SK-N-SH (cell line): Measurements from ENCODE around the gene SRCIN1. TPM values are rescaled to one million over a fixed set of nuclear protein-coding genes. Genes with fewer than 3 reads are reported as not detected.

Source experiments
- CTCF ChIA-PET: fragments of 300-600, 350-600 bp; formaldehyde crosslinking; extraction: SDS; loops from one replicate; lab custom pipeline; 2021; lab: Yijun Ruan, JAX
- POLR2A ChIA-PET: fragments of 350-600 bp; sonication (Branson Sonifier 250); formaldehyde crosslinking; extraction: SDS; loops from one replicate; lab custom pipeline; 2020; ENCODE audit warnings: antibody characterized with exemption, inconsistent platforms; lab: Yijun Ruan, JAX
- DNase-seq: peaks from one replicate; pipeline ENCODE4 v3.0.0; 2012
- H2AFZ ChIP-seq: fragments of 200-600 bp; sonication (generic); 2 replicates; pipeline ENCODE4 v1.8.1; 2016; ENCODE audit warnings: antibody characterized with exemption, mild to moderate bottlenecking, low read depth
- H3F3A ChIP-seq: fragments of 200-600 bp; sonication (generic); replicated peaks from 2 replicates; pipeline ENCODE3; 2016; ENCODE audit warnings: antibody characterized with exemption, mild to moderate bottlenecking; ENCODE audit not compliant: insufficient read depth
- H3K27ac ChIP-seq, 2 experiments: fragments of 200-500 bp in 1 of 2; fragments of 200-600 bp in 1 of 2; sonication (Bioruptor generic) in 1 of 2; sonication (generic), shearing (Covaris generic) in 1 of 2; 2 replicates each; pipeline versions ENCODE4 v1.5.1 to v1.6.1; 2014 to 2016; ENCODE audit warnings: low read depth in 2 of 2, inconsistent platforms in 1 of 2, low read length in 1 of 2, mild to moderate bottlenecking in 1 of 2, mixed read lengths in 1 of 2
- H3K27me3 ChIP-seq: fragments of 200-600 bp; sonication (generic), shearing (Covaris generic); 2 replicates; pipeline ENCODE4 v1.6.1; 2016; ENCODE audit warnings: mixed run types; ENCODE audit not compliant: insufficient read depth
- H3K36me3 ChIP-seq, 2 experiments: fragments of 200-500 bp in 1 of 2; fragments of 200-600 bp in 1 of 2; sonication (Bioruptor generic) in 1 of 2; sonication (generic) in 1 of 2; replicated peaks in 1 of 2; 2 replicates each; pipeline versions ENCODE3 to v1.5.1; 2014 to 2016; ENCODE audit warnings: low read length in 1 of 2, mild to moderate bottlenecking in 1 of 2; ENCODE audit not compliant: insufficient read depth in 2 of 2, control insufficient read depth in 1 of 2
- H3K4me1 ChIP-seq, 2 experiments: fragments of 200-500 bp in 1 of 2; fragments of 200-600 bp in 1 of 2; sonication (Bioruptor generic) in 1 of 2; sonication (generic), shearing (Covaris generic) in 1 of 2; 2 replicates each; pipeline versions ENCODE4 v1.5.1 to v1.6.1; 2014 to 2016; ENCODE audit warnings: low read depth in 1 of 2, low read length in 1 of 2, mixed run types in 1 of 2; ENCODE audit not compliant: insufficient read depth in 2 of 2, control insufficient read depth in 1 of 2
- H3K4me2 ChIP-seq: fragments of 200-600 bp; sonication (generic), shearing (Covaris generic); 2 replicates; pipeline ENCODE4 v1.6.1; 2017; ENCODE audit warnings: mixed run types
- H3K4me3 ChIP-seq, 2 experiments: fragments of 200-500 bp in 1 of 2; fragments of 200-600 bp in 1 of 2; sonication (Bioruptor generic) in 1 of 2; sonication (generic), shearing (Covaris generic) in 1 of 2; 2 replicates each; pipeline versions ENCODE4 v1.5.1 to v1.8.1; 2014 to 2016; ENCODE audit warnings: low read depth in 2 of 2, inconsistent platforms in 1 of 2, low read length in 1 of 2, mild to moderate bottlenecking in 1 of 2, mixed read lengths in 1 of 2, moderate library complexity in 1 of 2
- H3K79me2 ChIP-seq: fragments of 200-600 bp; sonication (generic); 2 replicates; pipeline ENCODE4 v1.8.1; 2017; ENCODE audit warnings: mild to moderate bottlenecking; ENCODE audit not compliant: insufficient read depth
- H3K9ac ChIP-seq: fragments of 200-600 bp; sonication (generic); 2 replicates; pipeline ENCODE4 v1.6.1; 2017; ENCODE audit warnings: mixed run types
- H3K9me2 ChIP-seq: fragments of 200-600 bp; sonication (generic); 2 replicates; pipeline ENCODE4 v1.6.1; 2017; ENCODE audit warnings: mixed run types
- H3K9me3 ChIP-seq: fragments of 200-600 bp; sonication (generic); 2 replicates; pipeline ENCODE4 v1.6.1; 2017; ENCODE audit warnings: mixed run types, mild to moderate bottlenecking, moderate library complexity
- H4K20me1 ChIP-seq: fragments of 200-600 bp; sonication (generic); 2 replicates; pipeline ENCODE4 v1.6.1; 2017; ENCODE audit warnings: mild to moderate bottlenecking, mixed run types; ENCODE audit not compliant: insufficient read depth
- ELF1 ChIP-seq: IDR thresholded peaks from 2 replicates; pipeline ENCODE4 v1.4.0; 2012
- EP300 ChIP-seq, 2 experiments: IDR thresholded peaks; 2 replicates each; pipeline versions ENCODE4 v1.4.0 to v1.6.1; 2012; ENCODE audit warnings: borderline replicate concordance in 1 of 2, low read depth in 1 of 2, low read length in 1 of 2
- EZH2phosphoT487 ChIP-seq: fragments of 200-600 bp; sonication (generic); IDR thresholded peaks from 2 replicates; pipeline ENCODE4 v1.6.1; 2017; ENCODE audit warnings: low read depth, mixed run types, mild to moderate bottlenecking, antibody characterized with exemption, moderate library complexity, borderline replicate concordance
- IRF3 ChIP-seq: fragments of 150-350 bp; IDR thresholded peaks from 2 replicates; pipeline ENCODE4 v1.6.1; 2016; ENCODE audit warnings: mild to moderate bottlenecking, low read depth, low read length
- JUND ChIP-seq: IDR thresholded peaks from 2 replicates; pipeline ENCODE4 v1.4.0; 2012
- MXI1 ChIP-seq: IDR thresholded peaks from 2 replicates; pipeline ENCODE4 v1.6.1; 2012; ENCODE audit warnings: mild to moderate bottlenecking, low read depth, low read length, improper control_type of control experiment
- NFIC ChIP-seq: IDR thresholded peaks from 2 replicates; pipeline ENCODE4 v1.4.0; 2012; ENCODE audit warnings: borderline replicate concordance
- NRF1 ChIP-seq: IDR thresholded peaks from 2 replicates; pipeline ENCODE4 v1.6.1; 2012; ENCODE audit warnings: low read depth, mild to moderate bottlenecking, low read length
- PBX3 ChIP-seq: IDR thresholded peaks from 2 replicates; pipeline ENCODE4; 2012
- POLR2AphosphoS5 ChIP-seq: IDR thresholded peaks from 2 replicates; pipeline ENCODE4 v1.6.1; 2012; ENCODE audit warnings: low read depth, low read length
- RCOR1 ChIP-seq: fragments of 150-350 bp; IDR thresholded peaks from 2 replicates; pipeline ENCODE4 v1.6.1; 2017; ENCODE audit warnings: antibody characterized with exemption, low read length
- SIN3A ChIP-seq: IDR thresholded peaks from 2 replicates; pipeline ENCODE4 v1.6.1; 2012; ENCODE audit warnings: low read depth, mild to moderate bottlenecking, low read length, moderate library complexity, borderline replicate concordance
- SMC3 ChIP-seq: IDR thresholded peaks from 2 replicates; pipeline ENCODE4 v1.6.1; 2012; ENCODE audit warnings: low read depth, low read length, improper control_type of control experiment
- TAF1 ChIP-seq: IDR thresholded peaks from 2 replicates; pipeline ENCODE4 v1.6.1; 2012; ENCODE audit warnings: low read depth, mild to moderate bottlenecking, low read length, moderate library complexity, borderline replicate concordance
- TCF12 ChIP-seq: IDR thresholded peaks from 2 replicates; pipeline ENCODE4 v1.4.0; 2012
- TEAD4 ChIP-seq: IDR thresholded peaks from 2 replicates; pipeline ENCODE4 v1.4.0; 2012; ENCODE audit warnings: mild to moderate bottlenecking, borderline replicate concordance; ENCODE audit not compliant: insufficient read depth
- WGBS: methylation state at CpG from one replicate; pipeline ENCODE4 v1.1.6; 2017; ENCODE audit warnings: low lambda C conversion rate; 5-methylcytosine and 5-hydroxymethylcytosine counted together
- polyA plus RNA-seq, 3 experiments: library from polyadenylated mRNA; depleted of rRNA; stranded (reverse); fragments of >200 nt; gene quantifications; 2 replicates each; pipeline ENCODE4 v1.2.3, GENCODE V29; 2012
- TF ChIP-seq, protein P1 (sequence below): IDR thresholded peaks from 2 replicates; pipeline ENCODE4 v1.4.0; 2012; ENCODE audit warnings: low read depth
- TF ChIP-seq, protein P2 (sequence below): IDR thresholded peaks from 2 replicates; pipeline ENCODE4 v1.4.0; 2012; ENCODE audit warnings: low read depth, borderline replicate concordance
- TF ChIP-seq, protein P3 (sequence below): fragments of 150-350 bp; IDR thresholded peaks from 2 replicates; pipeline ENCODE4 v1.6.1; 2017; ENCODE audit warnings: antibody characterized with exemption, low read length, low read depth, borderline replicate concordance

The SRCIN1 gene
- polyA plus RNA-seq, 1 of the 3 experiments (the other 2 are of a cell fraction) = 1.0 TPM

DNA sequence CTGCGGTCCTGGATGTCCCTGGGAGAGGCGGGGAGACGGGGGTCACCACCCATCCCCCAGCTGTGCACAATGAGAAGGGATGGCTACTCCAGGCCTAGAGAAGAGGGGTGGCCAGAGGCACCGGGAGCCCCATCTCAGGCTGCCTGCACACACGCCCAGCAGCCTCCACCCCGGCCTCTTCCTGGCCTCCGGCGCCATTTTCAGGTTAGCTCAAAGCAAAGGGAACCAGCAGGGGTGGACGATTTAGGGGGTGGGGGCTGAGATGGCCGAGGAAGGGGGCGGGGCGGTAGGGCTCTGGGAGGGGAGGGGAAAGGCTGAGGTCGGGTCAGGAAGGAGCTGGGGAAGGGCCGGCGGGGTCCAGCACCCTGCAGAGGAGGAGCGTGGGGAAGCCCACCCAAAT, 42.8 kb downstream of the SRCIN1 start (continued):
- no peak for TF ChIP-seq PBX3
- no peak for TF ChIP-seq TAF1
- TF ChIP-seq SMC3 = no peak
- TF ChIP-seq TCF12 = no peak
- TF ChIP-seq, protein P1, sequence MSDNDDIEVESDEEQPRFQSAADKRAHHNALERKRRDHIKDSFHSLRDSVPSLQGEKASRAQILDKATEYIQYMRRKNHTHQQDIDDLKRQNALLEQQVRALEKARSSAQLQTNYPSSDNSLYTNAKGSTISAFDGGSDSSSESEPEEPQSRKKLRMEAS = no peak
- TF ChIP-seq JUND = no peak

DNA sequence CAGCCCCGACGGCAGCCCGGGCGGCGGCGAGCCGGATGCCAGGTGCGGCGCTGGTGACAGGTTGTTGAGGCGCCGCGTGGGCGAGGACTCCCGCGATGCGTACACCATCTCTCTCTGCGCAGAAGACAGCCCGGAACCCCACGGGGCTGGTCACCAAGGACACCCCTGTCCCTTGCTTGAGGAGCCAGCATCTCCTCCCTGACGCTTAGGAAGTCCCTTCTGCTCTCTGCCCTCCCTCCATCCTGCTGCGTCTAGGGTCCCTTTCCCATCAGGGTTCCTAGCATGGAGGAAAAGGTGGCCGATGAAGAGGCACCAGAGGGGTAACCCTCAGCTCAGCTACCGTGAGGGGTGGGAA, 43.6 kb downstream of the SRCIN1 start:
- H3K9me2 ChIP-seq = no peaks in the 10 kb centered on the region
- ChIA-PET CTCF (interaction anchor here (1.4 kb wide), 1 partner anchor 49 kb away, joined by 4 read pairs; no protein-coding TSS in a partner anchor), POLR2A (no interaction called here)
- H3K4me3 ChIP-seq = no peak overlapping the region
- no peak overlapping the region for H3K27ac ChIP-seq
- H3K9ac ChIP-seq = no peak overlapping the region
- no peak for DNase-seq
- no peak overlapping the region for H3K4me2 ChIP-seq
- H3K36me3 ChIP-seq = no peaks in the 10 kb centered on the region
- H3K4me1 ChIP-seq = peaks cover 0 to 29% of the 10 kb centered on the region in 2 experiments; a peak in 2 of 4 replicates
- H3K79me2 ChIP-seq = no peaks in the 10 kb centered on the region
- no peaks in the 10 kb centered on the region for H3F3A ChIP-seq
- H3K27me3 ChIP-seq = peaks cover 9% of the 10 kb centered on the region; the same call in 1 of the 2 replicates
- 91% methylated on average over 16 of the region's 23 CpGs for WGBS
- TF ChIP-seq TAF1 = no peak
- TF ChIP-seq RCOR1 = no peak
- no peaks in the 10 kb centered on the region for H4K20me1 ChIP-seq
- H2AFZ ChIP-seq = no peak overlapping the region
- no peaks in the 10 kb centered on the region for H3K9me3 ChIP-seq

DNA sequence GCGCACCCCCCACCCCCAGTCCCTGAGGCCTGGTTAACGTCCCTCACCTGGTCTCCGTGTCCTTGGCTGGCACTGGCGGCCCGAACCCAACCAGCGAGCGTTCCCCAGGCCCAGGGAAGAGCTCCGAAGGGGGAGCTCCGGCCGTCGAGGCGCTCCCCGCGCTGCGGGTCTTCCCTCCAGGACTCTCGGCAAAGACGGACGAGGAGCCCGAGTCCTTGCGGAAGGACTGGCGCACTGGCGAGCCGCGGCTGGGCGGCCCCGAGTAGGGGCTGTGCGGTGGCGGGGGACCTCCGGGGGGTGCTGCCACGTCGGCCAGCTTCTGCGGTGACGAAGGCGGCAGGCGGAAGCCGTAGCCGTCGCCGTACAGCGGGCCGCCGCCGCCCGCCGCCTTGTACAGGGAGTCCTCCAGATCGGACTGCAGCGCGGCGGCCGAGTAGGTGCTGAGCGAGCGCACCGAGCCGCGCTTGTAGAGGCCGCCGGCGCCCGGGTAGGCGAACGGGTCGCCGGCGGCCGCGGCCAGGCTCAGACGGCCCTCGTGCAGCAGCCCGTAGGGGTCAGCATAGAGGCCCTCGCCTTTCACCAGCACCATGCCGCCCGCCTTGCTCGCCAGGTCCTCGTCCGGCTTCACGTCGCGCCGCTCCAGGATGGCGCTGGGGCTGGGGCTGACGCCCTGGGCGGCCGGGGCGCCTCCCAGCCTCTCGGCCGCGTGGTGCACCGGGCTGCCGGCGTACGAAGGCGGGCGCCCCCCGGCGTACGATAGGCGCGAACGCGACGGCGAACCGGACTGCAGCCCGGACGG, 44.1 kb downstream of the SRCIN1 start:
- WGBS = 93% methylated on average over 78 of the region's 105 CpGs
- peaks cover 6% of the 10 kb centered on the region; the same call in 1 of the 2 replicates for H3K27me3 ChIP-seq
- no peak overlapping the region for H3K4me3 ChIP-seq
- no peak overlapping the region for H3K9ac ChIP-seq
- no peaks in the 10 kb centered on the region for H3K79me2 ChIP-seq
- ChIA-PET CTCF (interaction anchor here (0.8 to 7.2 kb wide), 5 partner anchors 23 to 106 kb away, joined by 3 to 167 read pairs (median 57); partner anchors contain the start of gene SRCIN1), POLR2A (no interaction called here)
- H3F3A ChIP-seq = no peaks in the 10 kb centered on the region
- no peaks in the 10 kb centered on the region for H3K9me3 ChIP-seq
- H3K36me3 ChIP-seq = no peaks in the 10 kb centered on the region
- peaks cover 0 to 32% of the 10 kb centered on the region in 2 experiments; a peak in 2 of 4 replicates for H3K4me1 ChIP-seq
- no peak overlapping the region for H3K4me2 ChIP-seq
- no peaks in the 10 kb centered on the region for H4K20me1 ChIP-seq
- no peak overlapping the region for H3K27ac ChIP-seq
- no peak for DNase-seq
- H2AFZ ChIP-seq = no peak overlapping the region
- H3K9me2 ChIP-seq = no peaks in the 10 kb centered on the region
- TF ChIP-seq SMC3 = no peak
- TF ChIP-seq, protein P2, sequence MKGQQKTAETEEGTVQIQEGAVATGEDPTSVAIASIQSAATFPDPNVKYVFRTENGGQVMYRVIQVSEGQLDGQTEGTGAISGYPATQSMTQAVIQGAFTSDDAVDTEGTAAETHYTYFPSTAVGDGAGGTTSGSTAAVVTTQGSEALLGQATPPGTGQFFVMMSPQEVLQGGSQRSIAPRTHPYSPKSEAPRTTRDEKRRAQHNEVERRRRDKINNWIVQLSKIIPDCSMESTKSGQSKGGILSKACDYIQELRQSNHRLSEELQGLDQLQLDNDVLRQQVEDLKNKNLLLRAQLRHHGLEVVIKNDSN = no peak
- TF ChIP-seq IRF3 = no peak
- TF ChIP-seq TAF1 = no peak
- TF ChIP-seq, protein P3, sequence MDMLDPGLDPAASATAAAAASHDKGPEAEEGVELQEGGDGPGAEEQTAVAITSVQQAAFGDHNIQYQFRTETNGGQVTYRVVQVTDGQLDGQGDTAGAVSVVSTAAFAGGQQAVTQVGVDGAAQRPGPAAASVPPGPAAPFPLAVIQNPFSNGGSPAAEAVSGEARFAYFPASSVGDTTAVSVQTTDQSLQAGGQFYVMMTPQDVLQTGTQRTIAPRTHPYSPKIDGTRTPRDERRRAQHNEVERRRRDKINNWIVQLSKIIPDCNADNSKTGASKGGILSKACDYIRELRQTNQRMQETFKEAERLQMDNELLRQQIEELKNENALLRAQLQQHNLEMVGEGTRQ = no peak
- TF ChIP-seq TCF12 = no peak
- no peak for TF ChIP-seq ELF1
- TF ChIP-seq SIN3A = no peak
- TF ChIP-seq EZH2phosphoT487 = no peak
- TF ChIP-seq POLR2AphosphoS5 = no peak
- no peak for TF ChIP-seq EP300 (IDR thresholded peaks at IDR 0.05; ENCODE audit: borderline replicate concordance in 1 of 2, low read depth in 1 of 2, low read length in 1 of 2)
- no peak for TF ChIP-seq TEAD4
- TF ChIP-seq MXI1 = no peak
- no peak for TF ChIP-seq JUND
- no peak for TF ChIP-seq NFIC
- TF ChIP-seq NRF1 = no peak
- TF ChIP-seq PBX3 = no peak
